SH-SY5Y (cell line): ENCODE data around the gene NGRN.

ENCODE experiments used
- GATA2 ChIP-seq: IDR thresholded peaks from 2 replicates; pipeline ENCODE4 v1.6.1; 2011; ENCODE audit warnings: mild to moderate bottlenecking, low read depth, low read length
- GATA3 ChIP-seq: IDR thresholded peaks from 2 replicates; pipeline ENCODE4 v1.6.1; 2011; ENCODE audit warnings: low read depth, mild to moderate bottlenecking, low read length, moderate library complexity

- TF ChIP-seq GATA3 = no peak
- no peak for TF ChIP-seq GATA2
Observed at GRCh38 chr15:90297021-90297420, 31.5 kb downstream of the NGRN start.
